LNCaP clone FGC (cell line): Measurements from ENCODE around the gene TBCCD1.

Experiments
- DNase-seq: peaks from one replicate; pipeline ENCODE4 v3.0.0-alpha.2; 2011; ENCODE audit warnings: low read depth
- H3K4me3 ChIP-seq: 2 replicates; pipeline ENCODE4 v1.5.1; 2011; ENCODE audit warnings: mild to moderate bottlenecking, low read depth, low read length, control low read depth
- TF ChIP-seq, protein P1 (sequence below): IDR thresholded peaks from 2 replicates; pipeline ENCODE4 v1.5.1; 2012; ENCODE audit warnings: mild to moderate bottlenecking; ENCODE audit not compliant: control insufficient read depth, insufficient read depth; ENCODE audit errors: extremely low read depth

Gene TBCCD1

DNA sequence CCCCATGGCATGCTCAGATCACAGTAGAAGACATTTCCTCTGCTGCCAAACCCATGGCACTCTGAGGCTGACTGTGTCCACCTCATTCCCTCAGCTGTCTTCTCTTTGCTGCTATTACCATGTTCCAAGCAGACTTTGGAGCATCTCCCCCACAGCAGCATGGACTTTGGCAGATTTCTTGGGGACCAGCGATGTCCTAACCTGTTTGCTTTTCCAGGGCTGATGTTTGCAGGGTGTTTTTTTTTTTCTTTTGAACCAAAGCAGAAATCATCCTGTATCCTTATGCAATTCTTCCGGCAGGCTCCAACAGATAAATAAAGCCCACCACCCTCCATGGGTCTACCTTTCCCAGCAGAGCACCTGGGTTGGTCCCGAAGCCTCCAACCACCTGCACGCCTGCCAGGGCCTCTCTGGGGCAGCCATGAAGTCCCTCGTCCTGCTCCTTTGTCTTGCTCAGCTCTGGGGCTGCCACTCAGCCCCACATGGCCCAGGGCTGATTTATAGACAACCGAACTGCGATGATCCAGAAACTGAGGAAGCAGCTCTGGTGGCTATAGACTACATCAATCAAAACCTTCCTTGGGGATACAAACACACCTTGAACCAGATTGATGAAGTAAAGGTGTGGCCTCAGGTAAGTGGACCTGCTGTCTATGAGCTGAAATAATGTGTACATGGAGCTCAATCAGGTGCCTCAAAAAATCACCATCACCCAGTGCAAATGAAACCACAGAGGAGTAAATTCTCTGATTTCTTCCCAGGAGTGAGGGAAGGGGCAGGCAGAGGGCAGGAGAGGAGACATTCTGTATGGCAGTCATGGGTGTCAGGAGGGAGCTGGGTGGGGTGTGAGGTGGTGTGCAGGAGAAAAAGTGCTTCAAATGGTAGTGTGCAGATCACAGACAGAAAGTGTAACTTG, 45.8 kb upstream of the TBCCD1 start, which contains the start of gene AHSG:
TSS of gene AHSG (plus strand) at position 340 of the 916 bp plus-strand sequence. CDS start at position 422, 82 bp downstream.
- no peak for DNase-seq
- TF ChIP-seq, protein P1, sequence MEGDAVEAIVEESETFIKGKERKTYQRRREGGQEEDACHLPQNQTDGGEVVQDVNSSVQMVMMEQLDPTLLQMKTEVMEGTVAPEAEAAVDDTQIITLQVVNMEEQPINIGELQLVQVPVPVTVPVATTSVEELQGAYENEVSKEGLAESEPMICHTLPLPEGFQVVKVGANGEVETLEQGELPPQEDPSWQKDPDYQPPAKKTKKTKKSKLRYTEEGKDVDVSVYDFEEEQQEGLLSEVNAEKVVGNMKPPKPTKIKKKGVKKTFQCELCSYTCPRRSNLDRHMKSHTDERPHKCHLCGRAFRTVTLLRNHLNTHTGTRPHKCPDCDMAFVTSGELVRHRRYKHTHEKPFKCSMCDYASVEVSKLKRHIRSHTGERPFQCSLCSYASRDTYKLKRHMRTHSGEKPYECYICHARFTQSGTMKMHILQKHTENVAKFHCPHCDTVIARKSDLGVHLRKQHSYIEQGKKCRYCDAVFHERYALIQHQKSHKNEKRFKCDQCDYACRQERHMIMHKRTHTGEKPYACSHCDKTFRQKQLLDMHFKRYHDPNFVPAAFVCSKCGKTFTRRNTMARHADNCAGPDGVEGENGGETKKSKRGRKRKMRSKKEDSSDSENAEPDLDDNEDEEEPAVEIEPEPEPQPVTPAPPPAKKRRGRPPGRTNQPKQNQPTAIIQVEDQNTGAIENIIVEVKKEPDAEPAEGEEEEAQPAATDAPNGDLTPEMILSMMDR = no peak
- no peak within 1 kb of the TSS for H3K4me3 ChIP-seq

DNA sequence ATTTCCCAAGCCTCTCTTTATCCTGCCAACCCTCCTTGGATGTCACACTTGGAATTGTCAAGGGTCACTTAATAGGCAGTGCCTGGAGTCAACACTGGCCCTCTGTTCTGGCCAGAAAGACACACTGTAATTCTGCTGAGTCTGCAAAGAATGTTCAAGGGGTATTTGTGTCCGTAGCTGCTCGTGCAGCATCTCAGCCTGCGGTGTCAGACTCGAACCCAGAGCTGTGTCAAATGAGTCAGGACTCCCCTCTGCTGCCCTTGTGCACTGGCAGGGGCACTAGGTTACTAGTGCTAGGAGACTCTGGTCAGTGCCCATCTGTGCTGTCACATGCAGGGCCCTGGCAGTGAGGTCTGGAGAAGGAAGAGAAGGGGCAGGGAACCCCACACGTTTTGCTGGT, 44.9 kb upstream of the TBCCD1 start:
- no peak overlapping the region for H3K4me3 ChIP-seq
- no peak for DNase-seq
- TF ChIP-seq, protein P1 = no peak

GRCh38 chr3:186609247-186609868, 42.2 kb upstream of the TBCCD1 start:
- H3K4me3 ChIP-seq = no peak overlapping the region
- TF ChIP-seq, protein P1 = peak; percentile 20; the same call in 1 of the 2 replicates
- no peak for DNase-seq

GRCh38 chr3:186608624-186609215, 41.6 kb upstream of the TBCCD1 start:
- no peak overlapping the region for H3K4me3 ChIP-seq
- DNase-seq = no peak
- TF ChIP-seq, protein P1 = no peak

GRCh38 chr3:186605561-186606545, 38.7 kb upstream of the TBCCD1 start:
- no peak overlapping the region for H3K4me3 ChIP-seq
- TF ChIP-seq, protein P1 = no peak
- no peak for DNase-seq

- DNase-seq = no peak
- TF ChIP-seq, protein P1 = no peak
- H3K4me3 ChIP-seq = no peak overlapping the region
These were observed 37.9 kb upstream of the TBCCD1 start for GRCh38 chr3:186605078-186605477.
